Measurements from ENCODE around the gene ATP11B. TPM values are rescaled to one million over a fixed set of nuclear protein-coding genes. Genes with fewer than 3 reads are reported as not detected.

ATP11B gene
- total RNA-seq, 1 donor from 2014 or later, result 73.2 TPM

- H3K27ac Mint-ChIP-seq (ENCODE audit: unreplicated experiment), result no peak overlapping the region
- no peak for DNase-seq (ENCODE audit: low spot score)
These were observed 96.8 kb downstream of the ATP11B start for GRCh38 chr3:182889948-182890629.

GRCh38 chr3:182891364-182891763, 98.1 kb downstream of the ATP11B start:
- Mint-ChIP-seq H3K9me3 (ENCODE audit: low read depth) (no peaks in the 10 kb centered on the region), H3K27ac (ENCODE audit: unreplicated experiment) (no peak overlapping the region), H3K4me3 (ENCODE audit: unreplicated experiment) (no peak overlapping the region), H3K27me3 (ENCODE audit: low read depth) (no peaks in the 10 kb centered on the region), H3K36me3 (ENCODE audit: low read depth) (peaks cover 14% of the 10 kb centered on the region), H3K4me1 (ENCODE audit: low read depth) (peaks cover 10% of the 10 kb centered on the region)
- no peak for DNase-seq (ENCODE audit: low spot score)
- TF ChIP-seq CTCF (IDR thresholded peaks at IDR 0.05), result no peak

More at GRCh38 chr3:182889948-182890629, 96.8 kb downstream of the ATP11B start:
- no peak for TF ChIP-seq CTCF (IDR thresholded peaks at IDR 0.05)
- H3K9me3 Mint-ChIP-seq (ENCODE audit: low read depth), result no peaks in the 10 kb centered on the region
- H3K4me1 Mint-ChIP-seq (ENCODE audit: low read depth), result no peaks in the 10 kb centered on the region
- H3K27me3 Mint-ChIP-seq (ENCODE audit: low read depth), result no peaks in the 10 kb centered on the region
- peaks cover 14% of the 10 kb centered on the region for H3K36me3 Mint-ChIP-seq (ENCODE audit: low read depth)
- H3K4me3 Mint-ChIP-seq (ENCODE audit: unreplicated experiment), result no peak overlapping the region

GRCh38 chr3:182892226-182892625, 98.9 kb downstream of the ATP11B start:
- DNase-seq (ENCODE audit: low spot score), result no peak
- Mint-ChIP-seq H3K27ac (ENCODE audit: unreplicated experiment) (no peak overlapping the region), H3K9me3 (ENCODE audit: low read depth) (no peaks in the 10 kb centered on the region), H3K4me3 (ENCODE audit: unreplicated experiment) (no peak overlapping the region), H3K36me3 (ENCODE audit: low read depth) (peaks cover 14% of the 10 kb centered on the region), H3K27me3 (ENCODE audit: low read depth) (no peaks in the 10 kb centered on the region), H3K4me1 (ENCODE audit: low read depth) (peaks cover 10% of the 10 kb centered on the region)
- TF ChIP-seq CTCF (IDR thresholded peaks at IDR 0.05), result no peak

GRCh38 chr3:182895513-182896112, 102.3 kb downstream of the ATP11B start:
- Mint-ChIP-seq H3K36me3 (ENCODE audit: low read depth) (peaks cover 13% of the 10 kb centered on the region), H3K9me3 (ENCODE audit: low read depth) (no peaks in the 10 kb centered on the region), H3K4me3 (ENCODE audit: unreplicated experiment) (no peak overlapping the region), H3K27me3 (ENCODE audit: low read depth) (no peaks in the 10 kb centered on the region), H3K4me1 (ENCODE audit: low read depth) (peaks cover 10% of the 10 kb centered on the region), H3K27ac (ENCODE audit: unreplicated experiment) (no peak overlapping the region)
- DNase-seq (ENCODE audit: low spot score), result no peak
- TF ChIP-seq CTCF (IDR thresholded peaks at IDR 0.05), result no peak

- no peaks in the 10 kb centered on the region for H3K27me3 Mint-ChIP-seq (ENCODE audit: low read depth)
- no peak for TF ChIP-seq CTCF (IDR thresholded peaks at IDR 0.05)
- H3K9me3 Mint-ChIP-seq (ENCODE audit: low read depth), result no peaks in the 10 kb centered on the region
- H3K36me3 Mint-ChIP-seq (ENCODE audit: low read depth), result peaks cover 13% of the 10 kb centered on the region
- peaks cover 10% of the 10 kb centered on the region for H3K4me1 Mint-ChIP-seq (ENCODE audit: low read depth)
- no peak overlapping the region for H3K27ac Mint-ChIP-seq (ENCODE audit: unreplicated experiment)
- H3K4me3 Mint-ChIP-seq (ENCODE audit: unreplicated experiment), result no peak overlapping the region
- DNase-seq (ENCODE audit: low spot score), result no peak
These were observed 103.2 kb downstream of the ATP11B start for GRCh38 chr3:182896553-182896952.
